GF-D8 (cell line): ENCODE results near the gene TNFRSF25.
"Not testable (repeated sequence)": the region's sequence is repeated elsewhere in the genome, so short reads cannot be mapped to it uniquely, and the experiment has no call there.

Experiments
- DNase-seq: peaks from one replicate; lab custom pipeline; 2025; lab: John Stamatoyannopoulos, UW

The TNFRSF25 gene

DNA sequence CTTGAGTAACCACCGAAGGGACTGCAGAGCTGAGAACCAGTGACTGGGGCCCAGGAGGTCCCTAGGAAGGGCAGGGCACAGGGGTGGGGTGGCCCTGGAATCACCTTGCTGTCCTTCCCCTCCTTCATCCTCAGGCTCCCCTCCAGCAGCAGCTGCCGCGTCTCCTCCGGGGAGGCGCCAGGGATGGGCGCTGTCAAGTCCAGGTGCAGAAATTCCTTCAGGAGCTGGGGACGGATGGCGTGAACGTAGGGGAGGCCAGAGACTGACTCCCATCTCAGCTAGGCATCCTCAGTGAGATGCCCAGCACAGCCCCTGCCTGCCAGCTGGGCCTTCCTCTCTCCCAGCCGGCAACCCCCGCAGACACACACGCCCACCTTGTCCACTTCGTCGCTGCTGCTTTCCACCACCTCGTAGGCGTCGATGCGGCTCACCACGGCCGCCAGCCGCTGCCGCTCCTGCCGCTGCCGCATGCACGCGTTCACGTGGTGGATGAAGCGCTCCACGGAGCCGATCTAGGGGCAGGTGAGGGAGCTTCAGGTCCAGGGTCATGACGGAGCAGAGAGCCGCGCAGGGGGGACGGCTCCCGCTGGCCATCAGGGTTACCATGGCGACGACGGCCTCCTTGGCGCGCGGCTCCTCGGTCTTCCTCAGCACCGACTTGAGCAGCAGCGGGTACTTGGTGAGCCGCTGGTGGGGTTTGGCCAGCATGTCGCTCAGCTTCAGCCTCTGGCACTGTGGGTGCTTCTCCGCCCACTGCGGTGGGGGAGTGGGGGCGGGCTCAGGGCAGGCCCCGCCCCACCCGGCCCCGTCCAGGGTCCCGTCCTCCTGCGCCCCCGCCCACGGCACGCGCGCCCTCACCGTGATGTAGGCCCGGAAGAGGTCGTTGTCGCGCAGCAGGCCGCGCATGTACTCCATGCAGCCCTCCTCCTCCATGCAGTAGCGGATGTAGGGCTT is 4.4 kb upstream of the TNFRSF25 start:
- no peak for DNase-seq

DNA sequence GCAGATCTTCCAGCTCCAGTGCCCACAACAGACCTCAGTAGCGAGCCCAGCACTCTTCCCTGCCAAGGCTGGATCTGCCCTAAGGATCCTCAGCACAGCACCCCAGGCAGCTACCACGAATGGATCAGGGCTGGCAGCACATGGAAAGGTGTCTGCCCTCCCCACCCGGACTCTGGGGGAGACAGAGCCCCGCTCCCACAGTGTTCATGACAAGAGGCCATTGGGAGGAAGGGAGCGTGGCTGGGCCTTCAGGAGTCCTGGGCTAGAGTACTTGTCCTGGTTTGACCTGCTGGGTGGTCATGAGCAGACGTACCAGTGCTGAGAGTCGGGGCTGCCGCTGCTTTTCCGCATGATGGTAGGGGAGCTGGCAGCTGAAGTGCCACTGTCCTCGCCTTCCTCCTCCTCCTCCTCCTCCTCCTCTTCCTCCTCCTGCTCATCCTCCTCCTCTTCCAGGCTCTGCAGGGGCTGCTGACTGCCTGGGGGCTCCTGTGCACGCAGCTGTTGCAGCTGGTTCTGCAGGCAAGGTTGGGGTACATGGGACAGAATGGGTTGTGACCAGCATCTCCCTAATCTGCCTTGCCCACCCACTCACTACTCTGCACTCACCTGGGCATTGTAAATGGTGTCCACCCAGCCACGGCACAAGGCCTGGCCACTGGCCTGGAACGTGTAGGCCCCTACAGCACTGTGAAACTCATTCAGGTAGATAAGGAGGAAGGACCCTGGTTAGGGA is 2.9 kb upstream of the TNFRSF25 start:
- no peak for DNase-seq

DNA sequence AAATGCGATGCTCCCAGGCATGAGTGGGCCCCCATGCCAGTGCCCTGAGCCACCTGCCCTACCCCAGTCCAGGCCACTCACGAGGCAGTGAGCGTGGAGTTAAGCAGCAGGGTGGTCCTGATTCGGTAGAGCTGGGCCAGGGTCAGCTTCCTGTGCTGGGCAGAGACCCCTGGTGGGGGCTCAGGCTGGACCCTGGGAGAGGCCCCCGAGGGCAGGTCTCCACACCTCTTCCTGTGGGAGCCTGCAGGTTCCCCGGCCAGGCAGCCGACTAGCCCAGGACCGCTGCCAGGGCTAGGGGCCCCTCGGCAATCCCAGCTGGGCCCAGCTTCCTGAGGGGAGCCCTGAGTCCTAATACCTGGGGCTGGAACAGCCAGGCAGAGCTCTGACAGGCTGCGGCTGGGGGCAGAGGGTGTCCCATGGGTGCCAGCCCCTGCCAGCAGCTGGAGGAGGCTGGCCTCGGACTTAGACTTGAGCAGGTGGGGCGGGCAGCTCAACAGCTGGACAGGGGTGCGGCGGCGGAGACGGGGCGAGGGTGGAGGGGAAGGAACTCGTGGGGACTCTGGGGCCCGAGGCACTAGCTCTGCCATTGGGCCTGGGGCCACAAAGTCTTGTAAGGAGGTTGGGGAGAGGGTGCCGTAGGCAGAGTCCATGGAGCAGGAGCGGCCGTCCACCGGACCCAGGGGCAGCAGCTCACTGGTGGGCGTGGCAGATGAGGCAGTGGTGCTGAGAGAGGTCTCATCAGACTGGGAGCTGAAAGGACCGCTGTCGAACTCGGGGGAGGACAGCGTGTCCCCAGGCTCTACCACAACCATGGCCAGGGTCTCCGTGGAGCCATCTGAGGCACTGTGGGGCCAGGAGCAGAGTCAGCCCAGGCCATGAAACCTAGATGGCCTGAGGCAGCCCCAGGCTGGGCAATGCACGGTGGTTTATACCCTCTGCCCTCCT is 2.0 kb upstream of the TNFRSF25 start:
- DNase-seq, result no peak

DNA sequence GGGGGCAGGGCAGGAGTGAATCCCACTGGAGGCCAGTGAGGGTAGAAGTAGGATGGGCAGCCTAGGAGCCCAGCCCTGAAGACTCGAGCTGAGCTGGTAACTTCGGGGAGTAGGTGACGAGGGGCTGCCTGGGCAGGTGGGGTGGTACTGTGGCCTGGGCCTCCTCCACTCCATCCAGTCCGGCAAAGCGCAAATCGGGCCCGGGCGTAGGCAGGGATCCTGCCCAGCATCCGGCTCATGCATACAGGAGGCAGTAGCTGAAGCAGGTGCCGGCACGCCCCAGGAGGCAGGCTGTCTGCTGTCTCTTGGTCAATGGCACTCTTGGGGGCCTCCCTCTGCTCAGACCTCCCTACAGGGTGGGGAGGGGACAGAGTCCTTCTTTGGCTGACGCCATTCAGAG is 1.3 kb upstream of the TNFRSF25 start:
- DNase-seq, result no peak

DNA sequence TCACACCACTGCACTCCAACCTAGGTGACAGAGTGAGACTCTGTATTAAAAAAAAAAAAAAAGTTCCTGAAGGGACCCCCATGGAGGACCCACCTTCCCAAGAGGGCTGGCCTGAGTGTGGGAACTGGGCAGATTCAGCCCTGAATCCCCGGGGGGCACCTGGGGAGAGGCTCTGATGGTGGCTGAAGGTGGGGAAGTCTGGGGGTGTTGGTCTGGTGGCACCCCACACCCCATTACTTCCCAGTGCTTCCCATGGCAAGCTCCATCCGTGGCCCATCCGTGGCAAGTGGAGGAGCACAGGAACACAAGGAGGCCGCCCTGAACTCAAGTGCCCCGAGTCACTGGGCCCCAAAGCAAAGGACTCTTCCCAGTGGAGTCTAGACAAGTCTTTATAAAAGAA is 778 bp upstream of the TNFRSF25 start:
- no peak for DNase-seq

DNA sequence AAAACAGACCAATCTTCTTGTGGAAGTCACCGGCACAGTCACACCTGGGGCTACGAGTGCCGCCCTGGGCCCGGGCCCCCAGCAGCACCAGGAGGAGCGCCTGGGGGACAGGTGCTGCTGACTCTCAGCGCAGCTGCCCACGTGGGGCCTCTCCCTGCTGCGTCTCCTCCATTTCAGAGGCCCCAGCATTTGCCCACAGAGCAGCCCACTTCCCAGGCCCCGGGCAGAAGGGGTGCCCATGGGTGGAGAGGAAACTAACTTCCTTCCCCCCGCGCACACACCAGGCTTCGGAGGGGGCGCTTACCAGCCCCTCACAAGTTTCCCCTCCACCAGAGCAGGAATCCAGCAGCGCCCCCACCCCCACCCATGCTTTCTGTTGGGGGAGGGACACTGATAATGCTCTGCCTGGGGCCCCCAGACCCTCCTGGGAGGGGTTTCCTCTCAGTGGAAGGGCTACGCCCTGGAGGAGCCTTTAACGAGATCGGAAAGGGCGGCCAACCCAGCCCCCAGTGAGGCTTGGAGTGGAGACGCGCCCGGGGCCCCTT is 440 bp downstream of the TNFRSF25 start:
- DNase-seq, result no peak

DNA sequence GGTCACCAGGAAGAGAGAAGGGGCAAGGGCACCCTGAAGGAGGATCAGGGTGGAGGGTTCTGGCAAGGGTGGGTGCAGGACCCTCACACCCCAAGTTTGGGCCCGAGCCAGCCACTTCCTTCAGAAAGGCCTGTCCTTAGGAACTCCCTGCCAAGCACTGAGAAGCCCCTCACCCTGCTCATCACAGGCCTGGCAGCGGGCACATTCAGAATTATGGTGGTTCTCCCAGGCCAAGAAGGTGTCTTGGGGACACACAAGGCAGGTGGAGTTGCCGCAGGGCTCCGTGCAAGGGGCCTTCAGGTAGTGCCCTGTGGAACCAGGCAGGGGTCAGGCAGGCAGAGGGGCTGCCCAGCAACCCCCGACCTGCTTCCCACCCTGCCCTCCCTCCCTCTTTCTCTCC is 1.1 kb downstream of the TNFRSF25 start:
- no peak for DNase-seq

DNA sequence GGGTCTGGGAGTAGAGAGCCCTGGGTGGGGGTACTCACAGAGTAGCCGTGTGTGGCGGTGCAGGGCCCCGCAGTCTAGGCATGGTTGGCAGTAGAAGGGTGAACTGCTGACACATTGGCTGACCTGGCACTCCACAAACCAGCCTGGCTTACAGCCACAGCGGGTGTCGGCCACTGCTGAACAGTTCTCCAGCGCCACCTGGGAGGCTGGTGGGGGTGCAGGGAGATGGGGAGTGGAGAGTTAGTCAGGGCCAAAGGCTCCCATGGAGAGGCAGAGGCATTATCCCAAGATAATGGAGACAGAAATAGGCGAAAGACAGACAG is 1.5 kb downstream of the TNFRSF25 start:
- DNase-seq, result no peak

DNA sequence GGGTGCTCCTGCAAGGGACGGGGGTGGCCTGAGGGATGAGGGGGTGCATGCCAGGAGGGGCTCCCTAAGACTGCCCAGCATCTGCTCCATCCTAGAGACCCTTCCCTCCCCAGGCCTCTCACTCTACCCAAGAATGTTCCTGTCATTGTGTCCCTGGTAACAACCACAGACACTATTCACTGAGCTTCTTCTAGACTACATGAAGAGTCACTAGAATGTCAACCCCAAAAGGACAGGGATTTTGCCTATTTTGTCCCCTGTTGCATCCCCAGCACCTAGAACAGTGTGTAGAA is 2.9 kb downstream of the TNFRSF25 start:
- no peak for DNase-seq

DNA sequence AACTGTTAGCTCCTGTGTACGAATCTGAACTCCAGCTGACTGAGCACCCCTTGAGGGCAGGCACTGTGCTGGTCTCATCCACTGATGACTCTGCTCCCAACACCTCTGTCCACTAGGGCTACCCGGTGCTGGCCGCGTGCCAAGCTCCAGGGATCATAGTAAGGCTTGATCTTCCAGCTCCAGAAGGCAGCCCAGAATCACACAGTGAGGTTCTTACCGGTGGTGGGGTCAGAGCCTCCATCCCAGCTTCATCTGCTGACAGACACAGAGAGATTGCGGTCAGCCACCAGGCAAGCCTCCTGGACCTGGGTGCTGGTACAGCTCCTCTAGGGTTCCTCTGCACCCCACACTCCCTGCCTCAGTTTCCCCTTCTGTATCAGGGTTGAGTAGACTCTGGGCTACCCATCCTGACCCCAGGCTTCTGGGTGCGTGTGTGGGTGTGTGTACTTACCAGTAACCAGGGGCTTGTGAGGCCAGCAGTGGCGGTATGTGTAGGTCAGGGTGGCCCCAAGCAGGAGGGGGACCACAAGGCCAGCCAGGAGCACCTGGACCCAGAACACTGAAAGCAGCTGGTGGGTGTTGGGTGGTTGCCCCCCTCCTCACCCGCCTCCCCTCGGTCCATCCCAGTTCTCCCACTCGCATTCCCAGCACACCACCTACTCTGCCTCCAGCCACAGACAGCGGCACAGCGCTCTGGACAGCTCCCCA is 3.4 kb downstream of the TNFRSF25 start:
- DNase-seq, result no peak

DNA sequence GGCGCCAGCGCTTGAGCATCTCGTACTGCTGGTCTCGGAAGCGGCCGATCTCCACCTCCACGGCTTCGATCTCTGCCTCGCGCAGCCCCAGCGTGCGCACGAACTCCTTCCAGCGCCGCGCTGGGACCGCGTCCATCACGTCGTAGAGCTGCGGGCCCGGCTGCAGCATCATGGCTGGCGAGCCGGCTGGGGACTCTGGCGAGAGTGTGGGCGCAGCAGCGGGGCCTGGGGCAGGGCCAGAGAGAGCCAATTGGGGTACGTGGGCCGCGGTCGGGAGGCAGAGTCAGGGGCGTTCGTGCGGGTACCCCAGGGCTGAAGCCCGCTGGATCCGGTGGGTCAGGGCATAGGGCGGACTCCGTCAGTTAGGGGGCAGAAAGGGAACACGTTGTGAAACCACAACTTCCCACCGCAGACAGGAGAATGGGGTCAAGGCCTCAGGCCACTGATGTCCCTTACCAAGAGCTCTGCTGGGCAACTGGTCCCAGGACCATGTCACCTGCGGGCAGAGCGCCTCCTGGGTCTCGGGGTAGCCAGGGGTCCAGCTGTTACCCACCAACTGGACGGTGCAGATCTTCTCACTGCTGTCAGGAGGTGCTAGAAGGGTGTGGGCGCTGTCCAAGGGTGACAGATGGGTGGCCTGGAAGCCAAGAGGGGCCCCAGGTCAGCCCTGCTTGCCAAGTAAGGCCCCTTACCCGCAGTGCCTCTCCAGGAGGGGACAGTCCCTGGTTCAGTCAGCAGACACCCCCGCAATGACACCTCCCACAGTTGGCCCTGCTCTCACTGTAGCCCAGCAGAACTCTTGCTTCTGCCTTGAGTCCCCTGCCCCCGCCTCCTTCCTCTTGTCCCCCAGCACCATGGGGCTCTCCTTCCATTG is 4.2 kb downstream of the TNFRSF25 start:
- DNase-seq, result no peak

DNA sequence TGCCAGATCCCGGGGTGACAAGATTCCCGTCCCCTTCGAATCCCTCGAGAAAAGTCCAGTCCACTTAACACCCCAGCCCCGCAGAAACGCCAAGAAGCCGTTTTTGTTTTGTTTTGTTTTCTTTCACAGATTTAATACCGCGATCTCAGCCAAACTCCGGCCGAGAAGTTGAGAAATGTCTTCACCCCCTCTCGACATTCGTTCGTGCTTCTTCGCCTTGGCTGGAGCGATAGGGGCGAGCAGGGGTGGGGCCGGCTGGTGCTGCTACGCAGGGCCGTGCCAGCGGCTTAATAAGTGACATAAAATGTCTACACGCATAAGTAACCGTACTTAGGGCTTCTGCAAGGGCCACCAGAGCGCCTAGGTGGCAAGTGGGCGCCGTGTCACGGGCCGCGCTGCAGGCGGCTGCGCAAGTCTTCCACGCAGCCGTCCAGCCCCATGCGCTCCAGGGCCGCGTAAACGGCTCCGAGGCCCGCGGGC is 4.9 kb downstream of the TNFRSF25 start:
- DNase-seq, result no peak

DNA sequence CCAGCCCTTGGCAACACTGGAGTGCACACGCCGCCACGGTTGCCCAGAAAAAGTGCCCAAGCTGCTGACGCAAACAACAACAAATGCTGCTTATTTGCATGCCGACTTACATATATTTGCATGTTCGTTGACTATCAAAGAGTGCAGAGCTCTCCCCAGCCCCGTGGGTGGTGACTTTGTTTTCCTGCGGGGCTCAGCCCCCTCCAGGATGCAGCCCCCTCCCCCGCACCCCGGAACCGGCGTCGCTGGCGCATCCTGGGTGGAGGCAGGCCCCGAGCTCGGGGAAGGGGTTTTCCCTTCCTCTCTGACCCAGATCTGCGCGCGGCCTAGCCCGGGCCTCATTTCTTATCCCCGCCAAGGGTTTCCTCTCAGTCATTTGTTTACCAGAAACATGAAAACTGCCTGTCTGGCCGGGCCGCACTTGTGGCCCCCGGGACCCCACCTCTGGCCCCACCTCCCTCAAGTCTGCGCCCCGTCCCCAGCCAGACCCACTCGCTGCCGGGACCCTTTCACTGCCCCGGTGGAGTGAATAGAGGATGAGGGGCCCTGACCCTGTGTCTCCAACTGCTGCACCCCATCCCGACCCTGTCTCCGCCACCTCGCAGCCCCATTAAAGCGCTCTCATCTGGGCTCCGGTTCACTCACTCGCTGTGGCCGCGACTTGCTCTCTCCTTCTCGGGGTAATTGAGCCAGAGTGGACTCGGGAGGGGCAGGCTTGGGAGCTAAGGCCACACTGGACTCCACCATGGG is 5.5 kb downstream of the TNFRSF25 start:
- DNase-seq, result no peak

DNA sequence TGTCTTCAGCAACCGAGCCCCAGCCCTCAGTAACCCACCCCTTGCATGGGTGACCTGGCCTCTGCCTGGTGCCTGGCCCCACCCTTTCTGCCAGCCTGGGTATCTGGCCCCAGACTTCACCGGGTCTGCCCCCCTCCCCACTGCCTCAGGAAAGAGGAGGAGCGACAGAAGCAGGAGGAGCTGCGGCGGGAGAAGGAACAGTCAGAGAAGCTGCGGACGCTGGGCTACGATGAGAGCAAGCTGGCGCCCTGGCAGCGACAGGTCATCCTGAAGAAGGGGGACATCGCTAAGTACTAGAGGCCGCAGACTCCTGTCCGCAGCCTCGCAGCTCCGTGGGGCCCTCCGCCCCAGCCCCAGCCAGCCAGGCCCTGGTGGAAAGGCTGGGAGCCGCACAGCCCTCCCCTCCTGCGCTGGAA is 6.1 kb downstream of the TNFRSF25 start:
- DNase-seq, result no peak

DNA sequence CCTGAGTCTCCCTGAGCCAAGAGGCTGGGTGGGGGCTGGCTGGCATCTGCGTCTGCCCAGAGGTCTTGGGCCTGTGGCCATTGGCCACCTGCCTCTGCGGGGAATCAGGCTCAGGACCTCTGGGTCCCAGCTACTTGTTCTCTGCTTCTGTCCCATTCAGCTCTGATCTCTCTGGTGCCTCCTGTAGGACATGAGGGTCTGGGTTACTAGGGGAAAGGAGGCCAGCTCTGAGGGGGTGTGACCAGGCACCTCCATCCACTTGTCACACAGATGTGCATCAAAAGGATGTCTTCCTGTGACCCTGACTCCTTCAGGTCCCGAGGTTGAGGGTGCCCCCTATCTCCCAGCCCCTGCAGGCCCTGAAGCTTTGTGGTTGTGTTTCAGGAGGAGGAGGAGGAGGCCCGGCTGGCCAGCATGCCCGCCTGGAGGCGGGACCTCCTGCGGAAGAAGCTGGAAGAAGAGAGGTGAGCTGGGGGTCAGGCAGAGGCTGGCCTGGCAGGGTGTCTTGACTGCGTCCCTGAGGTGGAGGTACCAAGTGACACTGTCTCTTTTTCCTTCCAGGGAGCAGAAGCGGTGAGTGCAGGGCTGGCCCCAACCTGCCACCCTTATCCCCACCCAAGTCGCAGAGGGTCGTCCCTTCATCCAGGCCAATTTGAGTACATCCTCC is 9.0 kb downstream of the TNFRSF25 start:
- no peak for DNase-seq

DNA sequence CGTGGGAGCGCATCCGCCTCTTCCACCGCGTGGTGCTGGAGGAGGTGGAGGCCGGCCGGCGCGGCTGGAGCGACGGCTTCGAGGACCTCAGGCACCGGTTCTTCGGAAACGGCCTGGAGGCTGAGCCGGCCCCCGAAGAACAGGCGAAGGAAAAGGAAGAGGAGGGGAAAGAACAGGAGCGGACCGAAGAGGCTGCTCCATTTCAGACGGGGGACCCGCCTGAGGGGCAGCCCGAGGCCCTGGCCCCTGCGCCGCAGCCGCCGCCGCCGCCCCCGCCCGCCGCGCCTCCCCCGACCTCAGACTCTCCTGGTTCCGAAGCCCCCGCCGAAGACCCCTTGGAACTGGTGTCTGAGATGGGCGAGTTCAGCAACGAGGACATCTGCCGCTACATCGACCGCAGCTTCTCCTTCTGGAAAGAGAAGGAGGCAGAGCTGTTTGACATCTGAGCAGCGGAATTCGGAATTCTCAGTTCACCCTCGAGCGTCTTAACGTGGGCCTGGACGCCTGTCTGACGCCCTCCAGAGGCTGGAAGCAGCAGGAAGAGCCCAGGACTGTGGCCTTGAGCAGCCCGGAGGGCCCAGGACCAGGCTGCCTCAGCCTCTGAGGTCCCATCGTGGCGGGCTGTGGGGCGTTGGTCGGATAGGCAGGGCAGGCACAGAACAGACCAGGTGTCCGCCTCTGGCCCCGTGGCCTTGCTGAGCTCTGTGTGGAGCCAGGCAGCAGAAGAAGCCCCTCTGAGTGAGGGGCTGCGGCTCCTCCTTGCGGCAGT is 10.0 kb downstream of the TNFRSF25 start:
- DNase-seq, result not testable (repeated sequence)

DNA sequence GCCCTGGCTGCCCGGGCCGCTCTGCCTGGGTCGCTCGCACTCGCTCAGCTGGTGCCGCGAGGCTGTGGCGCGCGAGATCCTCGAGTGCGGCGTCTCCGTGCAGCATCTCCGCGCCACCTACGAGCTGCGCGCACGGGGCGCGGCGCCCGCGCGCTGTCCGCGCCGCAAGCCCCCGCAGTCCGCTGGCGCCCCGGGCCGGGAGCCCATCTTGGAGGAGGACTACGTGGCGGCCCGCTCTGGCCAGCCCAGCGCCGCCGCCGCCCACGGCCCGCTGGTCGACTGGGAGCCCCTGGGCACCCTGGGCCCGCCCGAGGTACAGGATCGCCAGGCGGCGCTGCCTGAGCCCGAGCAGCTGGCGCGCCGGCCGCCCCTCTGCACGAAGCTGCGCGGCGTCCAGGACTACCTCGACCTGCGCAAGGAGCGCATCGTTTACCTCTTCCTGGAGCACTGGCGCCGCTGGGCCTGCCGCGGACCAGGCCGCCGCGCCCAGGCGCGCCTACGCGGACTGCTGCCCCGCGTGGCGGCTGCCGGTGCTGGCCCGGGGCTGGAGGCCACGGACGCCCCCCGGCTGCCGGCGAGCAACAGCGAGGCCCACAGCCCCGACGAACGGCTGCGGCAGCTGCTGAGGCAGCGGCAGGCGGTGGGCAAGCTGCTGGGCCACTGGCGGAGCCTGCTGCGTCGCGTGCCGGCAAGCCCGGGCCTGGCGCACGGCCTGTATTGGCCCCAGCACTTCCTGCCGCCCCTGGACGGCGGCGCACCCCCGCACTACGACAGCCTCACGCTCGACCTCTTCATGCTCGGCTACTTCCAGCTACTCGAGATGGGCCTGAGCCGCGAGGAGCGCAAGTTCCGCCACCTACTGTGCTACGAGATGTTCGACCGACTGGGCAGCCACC is 10.9 kb downstream of the TNFRSF25 start:
- no peak for DNase-seq
